Neural cell (in vitro differentiated cells): ENCODE results near the gene IL3RA.

Experiments
- EP300 ChIP-seq: fragments of 450-650 bp; conservative IDR thresholded peaks from 2 replicates; pipeline ENCODE4 v1.6.1; 2014; ENCODE audit warnings: antibody characterized with exemption, mild to moderate bottlenecking, moderate library complexity; ENCODE audit not compliant: poor library complexity, severe bottlenecking
- EZH2 ChIP-seq: fragments of 200-600, 300-800 bp; shearing (Covaris generic), sonication (generic); IDR thresholded peaks from 2 replicates; pipeline ENCODE4 v1.6.1; 2014; ENCODE audit warnings: antibody characterized with exemption, low read length, borderline replicate concordance, mild to moderate bottlenecking; ENCODE audit not compliant: insufficient read depth, poor library complexity, severe bottlenecking
- MXI1 ChIP-seq: fragments of 450-650 bp; conservative IDR thresholded peaks from 2 replicates; pipeline ENCODE4 v1.6.1; 2014; ENCODE audit warnings: antibody characterized with exemption, mild to moderate bottlenecking; ENCODE audit not compliant: poor library complexity, severe bottlenecking
- POLR2AphosphoS5 ChIP-seq: IDR thresholded peaks from 2 replicates; pipeline ENCODE4 v1.6.1; 2012
- RAD21 ChIP-seq: fragments of 450-650 bp; conservative IDR thresholded peaks from 2 replicates; pipeline ENCODE4 v1.6.1; 2014; ENCODE audit warnings: antibody characterized with exemption, mild to moderate bottlenecking, moderate library complexity
- SMC3 ChIP-seq: fragments of 450-650 bp; conservative IDR thresholded peaks from 2 replicates; pipeline ENCODE4 v1.6.1; 2014; ENCODE audit warnings: antibody characterized with exemption, mild to moderate bottlenecking, moderate library complexity; ENCODE audit not compliant: poor library complexity
- TAF1 ChIP-seq: IDR thresholded peaks from 2 replicates; pipeline ENCODE4 v1.6.1; 2012; ENCODE audit warnings: low read depth
- TF ChIP-seq, protein P1 (sequence below): fragments of 450-650 bp; IDR thresholded peaks from 2 replicates; pipeline ENCODE4 v1.5.1; 2014; ENCODE audit warnings: antibody characterized with exemption, mild to moderate bottlenecking, moderate library complexity; ENCODE audit not compliant: poor library complexity, severe bottlenecking
- TF ChIP-seq, protein P2 (sequence below): IDR thresholded peaks from 2 replicates; pipeline ENCODE4 v1.6.1; 2012; ENCODE audit warnings: borderline replicate concordance

DNA sequence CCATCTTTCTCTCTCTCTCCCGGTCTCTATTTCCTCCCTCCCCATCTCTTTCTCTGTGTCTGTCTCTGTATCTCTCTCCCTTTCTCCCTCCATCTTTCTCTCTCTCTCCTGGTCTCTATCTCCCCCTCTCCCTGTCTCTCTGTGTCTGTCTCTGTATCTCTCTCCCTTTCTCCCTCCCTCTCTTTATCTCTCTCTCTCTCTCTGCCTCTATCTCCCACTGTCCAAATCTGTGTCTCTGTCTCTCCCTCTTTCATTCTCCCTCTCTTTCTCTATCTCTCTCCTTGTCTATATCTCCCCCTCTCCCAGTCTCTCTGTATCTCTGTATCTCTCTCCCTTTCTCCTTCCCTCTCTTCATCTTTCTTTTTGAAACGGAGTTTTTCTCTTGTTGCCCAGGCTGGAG, 23.6 kb downstream of the IL3RA start:
- TF ChIP-seq, protein P1, sequence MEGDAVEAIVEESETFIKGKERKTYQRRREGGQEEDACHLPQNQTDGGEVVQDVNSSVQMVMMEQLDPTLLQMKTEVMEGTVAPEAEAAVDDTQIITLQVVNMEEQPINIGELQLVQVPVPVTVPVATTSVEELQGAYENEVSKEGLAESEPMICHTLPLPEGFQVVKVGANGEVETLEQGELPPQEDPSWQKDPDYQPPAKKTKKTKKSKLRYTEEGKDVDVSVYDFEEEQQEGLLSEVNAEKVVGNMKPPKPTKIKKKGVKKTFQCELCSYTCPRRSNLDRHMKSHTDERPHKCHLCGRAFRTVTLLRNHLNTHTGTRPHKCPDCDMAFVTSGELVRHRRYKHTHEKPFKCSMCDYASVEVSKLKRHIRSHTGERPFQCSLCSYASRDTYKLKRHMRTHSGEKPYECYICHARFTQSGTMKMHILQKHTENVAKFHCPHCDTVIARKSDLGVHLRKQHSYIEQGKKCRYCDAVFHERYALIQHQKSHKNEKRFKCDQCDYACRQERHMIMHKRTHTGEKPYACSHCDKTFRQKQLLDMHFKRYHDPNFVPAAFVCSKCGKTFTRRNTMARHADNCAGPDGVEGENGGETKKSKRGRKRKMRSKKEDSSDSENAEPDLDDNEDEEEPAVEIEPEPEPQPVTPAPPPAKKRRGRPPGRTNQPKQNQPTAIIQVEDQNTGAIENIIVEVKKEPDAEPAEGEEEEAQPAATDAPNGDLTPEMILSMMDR, result no peak
- TF ChIP-seq EP300 (no peak), POLR2AphosphoS5 (no peak), EZH2 (no peak), TAF1 (no peak), RAD21 (no peak), MXI1 (no peak), SMC3 (no peak)
- TF ChIP-seq, protein P2, sequence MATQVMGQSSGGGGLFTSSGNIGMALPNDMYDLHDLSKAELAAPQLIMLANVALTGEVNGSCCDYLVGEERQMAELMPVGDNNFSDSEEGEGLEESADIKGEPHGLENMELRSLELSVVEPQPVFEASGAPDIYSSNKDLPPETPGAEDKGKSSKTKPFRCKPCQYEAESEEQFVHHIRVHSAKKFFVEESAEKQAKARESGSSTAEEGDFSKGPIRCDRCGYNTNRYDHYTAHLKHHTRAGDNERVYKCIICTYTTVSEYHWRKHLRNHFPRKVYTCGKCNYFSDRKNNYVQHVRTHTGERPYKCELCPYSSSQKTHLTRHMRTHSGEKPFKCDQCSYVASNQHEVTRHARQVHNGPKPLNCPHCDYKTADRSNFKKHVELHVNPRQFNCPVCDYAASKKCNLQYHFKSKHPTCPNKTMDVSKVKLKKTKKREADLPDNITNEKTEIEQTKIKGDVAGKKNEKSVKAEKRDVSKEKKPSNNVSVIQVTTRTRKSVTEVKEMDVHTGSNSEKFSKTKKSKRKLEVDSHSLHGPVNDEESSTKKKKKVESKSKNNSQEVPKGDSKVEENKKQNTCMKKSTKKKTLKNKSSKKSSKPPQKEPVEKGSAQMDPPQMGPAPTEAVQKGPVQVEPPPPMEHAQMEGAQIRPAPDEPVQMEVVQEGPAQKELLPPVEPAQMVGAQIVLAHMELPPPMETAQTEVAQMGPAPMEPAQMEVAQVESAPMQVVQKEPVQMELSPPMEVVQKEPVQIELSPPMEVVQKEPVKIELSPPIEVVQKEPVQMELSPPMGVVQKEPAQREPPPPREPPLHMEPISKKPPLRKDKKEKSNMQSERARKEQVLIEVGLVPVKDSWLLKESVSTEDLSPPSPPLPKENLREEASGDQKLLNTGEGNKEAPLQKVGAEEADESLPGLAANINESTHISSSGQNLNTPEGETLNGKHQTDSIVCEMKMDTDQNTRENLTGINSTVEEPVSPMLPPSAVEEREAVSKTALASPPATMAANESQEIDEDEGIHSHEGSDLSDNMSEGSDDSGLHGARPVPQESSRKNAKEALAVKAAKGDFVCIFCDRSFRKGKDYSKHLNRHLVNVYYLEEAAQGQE, result no peak
